Astrocyte of the cerebellum (primary cell): ENCODE data around the gene CCDC66.

ENCODE experiments used
- DNase-seq: peaks from one replicate; pipeline ENCODE4 v3.0.0-alpha.2; 2011; ENCODE audit warnings: low read depth
- H3K4me3 ChIP-seq: 2 replicates; pipeline ENCODE4 v1.5.1; 2011; ENCODE audit warnings: mild to moderate bottlenecking, low read depth, low read length, moderate library complexity
- CTCF ChIP-seq: IDR thresholded peaks from 2 replicates; pipeline ENCODE4 v1.5.1; 2012; ENCODE audit warnings: low read length, low read depth, moderate library complexity, mild to moderate bottlenecking; ENCODE audit errors: missing control alignments
- in situ Hi-C: cut with HindIII; loops from 2 replicates; pipeline ENCODE4 v1.10.0; 2017; ENCODE audit warnings: low sequenced_read_pairs

CCDC66 gene

GRCh38 chr3:56620371-56620770 is 63.4 kb downstream of the CCDC66 start:
- no peak overlapping the region for H3K4me3 ChIP-seq
- TF ChIP-seq CTCF, result no peak
- in situ Hi-C loops, result no loop called here
- DNase-seq, result no peak

- in situ Hi-C loops, result no loop called here
- TF ChIP-seq CTCF, result no peak
- no peak overlapping the region for H3K4me3 ChIP-seq
- DNase-seq, result no peak
Observed at GRCh38 chr3:56621681-56622080, 64.7 kb downstream of the CCDC66 start.

- no peak for TF ChIP-seq CTCF
- in situ Hi-C loops, result no loop called here
- DNase-seq, result no peak
- H3K4me3 ChIP-seq, result no peak overlapping the region
Observed at GRCh38 chr3:56622381-56622780, 65.4 kb downstream of the CCDC66 start.

GRCh38 chr3:56624725-56625124 is 67.8 kb downstream of the CCDC66 start:
- DNase-seq, result no peak
- no peak for TF ChIP-seq CTCF
- H3K4me3 ChIP-seq, result no peak overlapping the region
- in situ Hi-C loops, result no loop called here

- no peak for TF ChIP-seq CTCF
- in situ Hi-C loops, result no loop called here
- no peak for DNase-seq
Observed at GRCh38 chr3:56629047-56629446, 72.1 kb downstream of the CCDC66 start.

GRCh38 chr3:56629451-56629850 is 72.5 kb downstream of the CCDC66 start:
- TF ChIP-seq CTCF, result no peak
- in situ Hi-C loops, result no loop called here

More at GRCh38 chr3:56629047-56629446, 72.1 kb downstream of the CCDC66 start:
- H3K4me3 ChIP-seq, result no peak overlapping the region

GRCh38 chr3:56630966-56631365 is 74.0 kb downstream of the CCDC66 start:
- H3K4me3 ChIP-seq, result no peak overlapping the region
- DNase-seq, result no peak
- in situ Hi-C loops, result no loop called here
- no peak for TF ChIP-seq CTCF

More at GRCh38 chr3:56629451-56629850, 72.5 kb downstream of the CCDC66 start:
- no peak overlapping the region for H3K4me3 ChIP-seq
- no peak for DNase-seq
